ENCODE data around the gene KRTCAP2.
"Not testable (repeated sequence)": the region's sequence is repeated elsewhere in the genome, so short reads cannot be mapped to it uniquely, and the experiment has no call there.

The KRTCAP2 gene

GRCh38 chr1:155181371-155182051 is 8.4 kb upstream of the KRTCAP2 start:
- DNase-seq = no peak

GRCh38 chr1:155179112-155180031 is 6.3 kb upstream of the KRTCAP2 start:
- DNase-seq = no peak

GRCh38 chr1:155178441-155179111 is 5.5 kb upstream of the KRTCAP2 start:
- DNase-seq = peak; percentile 82 to 88

GRCh38 chr1:155177918-155178281 is 4.8 kb upstream of the KRTCAP2 start:
- no peak for DNase-seq

- DNase-seq = no peak
Observed at GRCh38 chr1:155177192-155177917, 4.3 kb upstream of the KRTCAP2 start.

- peak; percentile 57 to 95 for DNase-seq
Observed at GRCh38 chr1:155176544-155177071, 3.5 kb upstream of the KRTCAP2 start.

- no peak for DNase-seq
Observed at GRCh38 chr1:155175927-155176371, 2.8 kb upstream of the KRTCAP2 start.

GRCh38 chr1:155175281-155175926 is 2.3 kb upstream of the KRTCAP2 start:
- DNase-seq = no peak

- DNase-seq = no peak
Observed at GRCh38 chr1:155174324-155175280, 1.5 kb upstream of the KRTCAP2 start.

GRCh38 chr1:155173478-155174323 is 597 bp upstream of the KRTCAP2 start, which contains the start of gene TRIM46:
Gene TRIM46 (plus strand): TSS chr1:155173849. CDS start chr1:155173967, 118 bp downstream.
- no peak for DNase-seq

GRCh38 chr1:155171836-155172731 is 1.0 kb downstream of the KRTCAP2 start:
- DNase-seq = no peak

- no peak for DNase-seq
Observed at GRCh38 chr1:155170806-155171205, 2.3 kb downstream of the KRTCAP2 start.

- no peak for DNase-seq
Observed at GRCh38 chr1:155170101-155170785, 2.9 kb downstream of the KRTCAP2 start.

GRCh38 chr1:155169541-155169940 is 3.6 kb downstream of the KRTCAP2 start:
- no peak for DNase-seq

- no peak for DNase-seq
Observed at GRCh38 chr1:155168456-155169210, 4.5 kb downstream of the KRTCAP2 start.

- not testable (repeated sequence) for DNase-seq
Observed at GRCh38 chr1:155168105-155168445, 5.0 kb downstream of the KRTCAP2 start.

Measured in inflammatory macrophage treated with lipopolysaccharide for 1 hour (primary cell).